ENCODE results near the gene TARS3. TPM values are rescaled to one million over a fixed set of nuclear protein-coding genes. Genes with fewer than 3 reads are reported as not detected.

Gene TARS3
- total RNA-seq, 2 donors from 2014 or later: 12.6 to 14.2 TPM

DNA sequence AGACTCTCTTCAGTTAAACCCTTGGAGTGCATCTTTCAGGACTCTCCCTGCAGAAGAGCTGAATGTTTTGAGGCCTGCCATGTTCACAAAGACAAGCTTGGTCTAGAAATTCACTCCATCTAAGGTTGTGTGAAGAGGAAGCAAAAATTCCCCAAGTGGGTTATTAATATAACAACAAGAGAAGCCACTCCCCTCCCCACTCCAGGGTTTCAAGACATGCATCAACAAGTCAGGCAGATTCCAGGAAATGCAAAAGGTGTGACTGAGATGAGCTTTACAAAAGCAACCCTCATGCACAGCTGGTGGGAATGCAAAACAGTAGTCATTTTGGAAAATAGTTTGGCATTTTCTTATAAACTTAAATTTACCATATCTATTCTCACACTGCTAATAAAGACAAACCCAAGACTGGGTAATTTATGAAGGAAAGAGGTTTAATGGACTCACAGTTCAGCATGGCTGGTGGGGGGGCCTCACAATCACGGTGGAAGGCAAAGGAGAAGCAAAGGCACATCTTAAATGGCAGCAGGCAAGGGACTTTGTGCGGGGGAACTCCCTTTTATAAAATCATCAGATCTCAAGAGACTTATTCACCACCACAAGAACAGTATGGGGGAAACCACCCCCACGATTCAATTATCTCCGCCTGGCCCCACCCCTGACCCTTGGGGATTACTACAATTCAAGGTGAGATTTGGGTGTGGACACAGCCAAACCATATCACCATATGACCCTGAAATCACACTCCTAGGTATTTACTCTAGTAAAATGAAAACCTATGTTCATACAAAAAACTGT, 31.3 kb downstream of the TARS3 start:
- ATAC-seq (replicated peaks in 1 of 2) (peak; percentile 13 to 20), DNase-seq (peak in 1 of 2 donors; percentile 7)
- H3K36me3 Mint-ChIP-seq (ENCODE audit: insufficient read depth in 2 of 2): peaks cover 9 to 15% of the 10 kb centered on the region in 2 donors
- H3K4me3 Mint-ChIP-seq: peak overlapping the region; percentile 22 to 29
- H3K4me1 Mint-ChIP-seq (ENCODE audit: low read depth): peaks cover 40% of the 10 kb centered on the region
- H3K27ac Mint-ChIP-seq: peak overlapping the region; percentile 62
- no peaks in the 10 kb centered on the region for H3K27me3 Mint-ChIP-seq (ENCODE audit: low read depth)
- peaks cover 0 to 2% of the 10 kb centered on the region in 2 donors for H3K9me3 Mint-ChIP-seq

DNA sequence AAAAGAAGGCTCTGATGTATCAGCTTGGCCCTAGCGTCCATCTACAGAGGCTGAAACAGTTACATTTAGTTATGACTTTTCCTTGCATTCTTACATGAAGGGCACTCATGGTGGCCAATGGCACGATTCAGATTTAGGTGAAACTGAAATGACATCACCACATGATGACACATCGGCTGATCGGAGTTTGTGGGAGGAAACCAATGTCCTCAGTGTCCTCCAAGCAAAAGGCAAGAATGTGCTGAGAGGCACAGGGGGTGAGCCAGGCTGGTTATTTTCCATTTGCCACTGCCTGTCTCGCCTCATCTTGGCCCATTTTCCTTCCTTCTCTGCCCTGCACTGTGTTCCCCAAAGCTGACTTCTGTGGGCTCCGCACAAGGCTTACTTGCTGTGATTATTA, 34.4 kb downstream of the TARS3 start:
- Mint-ChIP-seq H3K4me3 (no peak overlapping the region), H3K4me1 (ENCODE audit: low read depth) (peaks cover 24% of the 10 kb centered on the region), H3K36me3 (ENCODE audit: insufficient read depth in 2 of 2) (peaks cover 2 to 7% of the 10 kb centered on the region in 2 donors), H3K27ac (no peak overlapping the region), H3K9me3 (peaks cover 0 to 2% of the 10 kb centered on the region in 2 donors), H3K27me3 (ENCODE audit: low read depth) (no peaks in the 10 kb centered on the region)
- peak; percentile 33 to 35 for DNase-seq
- peak; percentile 82 to 88 for ATAC-seq (replicated peaks in 1 of 2)

DNA sequence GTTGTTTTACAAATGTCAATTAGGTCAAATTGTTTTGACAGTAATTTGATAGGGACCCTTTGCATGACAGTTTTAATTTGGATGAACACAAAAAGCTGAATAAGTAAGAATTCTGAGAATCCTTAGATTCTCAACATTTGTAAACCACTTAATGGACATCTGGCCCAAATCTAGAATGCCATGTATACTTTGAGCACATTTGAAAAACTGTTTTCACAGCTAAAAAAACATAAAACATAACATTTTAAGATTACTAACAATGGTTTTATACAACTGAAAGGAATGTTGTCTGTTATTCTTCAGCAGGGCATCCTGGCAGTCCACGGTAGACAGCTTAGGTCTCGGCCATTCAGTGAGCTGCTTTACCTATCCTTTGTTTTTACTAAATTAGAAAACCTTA, 37.6 kb downstream of the TARS3 start:
- ATAC-seq (replicated peaks in 1 of 2) (no peak), DNase-seq (no peak)
- H3K9me3 Mint-ChIP-seq: no peaks in the 10 kb centered on the region
- no peaks in the 10 kb centered on the region for H3K27me3 Mint-ChIP-seq (ENCODE audit: low read depth)
- no peak overlapping the region for H3K4me3 Mint-ChIP-seq
- H3K4me1 Mint-ChIP-seq (ENCODE audit: low read depth): peaks cover 5% of the 10 kb centered on the region
- no peak overlapping the region for H3K27ac Mint-ChIP-seq
- H3K36me3 Mint-ChIP-seq (ENCODE audit: insufficient read depth in 2 of 2): no peaks in the 10 kb centered on the region

DNA sequence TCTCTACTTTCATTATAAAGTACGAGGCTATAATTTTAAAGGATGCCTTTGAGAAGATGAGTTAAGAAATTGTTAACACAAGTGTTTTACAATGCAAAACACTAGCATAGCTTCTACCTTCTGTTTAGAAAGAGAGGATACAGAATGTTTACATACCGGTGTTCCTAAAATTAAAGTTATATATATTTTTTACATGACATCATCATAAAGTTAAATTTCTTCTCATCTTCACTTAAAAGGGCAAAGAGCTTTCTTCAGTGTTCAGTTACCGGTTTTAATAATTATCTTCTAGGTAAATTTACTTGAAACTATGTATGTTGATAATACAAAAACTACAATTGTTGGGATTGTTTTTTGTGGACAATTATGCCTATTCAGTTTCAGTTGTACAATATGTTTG, 39.4 kb downstream of the TARS3 start:
- no peak overlapping the region for H3K4me3 Mint-ChIP-seq
- ATAC-seq (replicated peaks in 1 of 2) (no peak), DNase-seq (no peak)
- H3K9me3 Mint-ChIP-seq: no peaks in the 10 kb centered on the region
- peaks cover 5% of the 10 kb centered on the region for H3K4me1 Mint-ChIP-seq (ENCODE audit: low read depth)
- H3K36me3 Mint-ChIP-seq (ENCODE audit: insufficient read depth in 2 of 2): no peaks in the 10 kb centered on the region
- H3K27ac Mint-ChIP-seq: no peak overlapping the region
- no peaks in the 10 kb centered on the region for H3K27me3 Mint-ChIP-seq (ENCODE audit: low read depth)

DNA sequence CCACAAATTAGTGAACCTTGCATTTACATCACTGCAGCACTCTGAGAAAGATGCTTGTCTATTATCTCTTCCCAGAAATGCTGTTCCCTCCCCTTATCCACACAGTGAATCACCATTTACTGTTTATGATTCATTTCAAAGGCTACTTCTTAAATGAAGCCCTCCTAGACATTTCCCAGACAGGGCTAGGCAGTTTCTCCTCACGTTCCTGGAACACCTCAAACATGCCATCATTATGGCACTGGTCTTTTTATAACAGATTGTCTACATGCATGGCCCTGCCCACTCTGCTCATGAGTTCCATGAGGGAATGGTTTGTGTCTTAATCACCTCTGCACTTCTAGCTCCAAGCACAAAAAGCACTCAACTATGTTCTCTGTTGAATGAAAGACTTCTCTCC, 39.9 kb downstream of the TARS3 start:
- peaks cover 5% of the 10 kb centered on the region for H3K4me1 Mint-ChIP-seq (ENCODE audit: low read depth)
- no peaks in the 10 kb centered on the region for H3K9me3 Mint-ChIP-seq
- peak; percentile 24 to 33 for ATAC-seq (replicated peaks in 1 of 2)
- no peak for DNase-seq
- no peak overlapping the region for H3K4me3 Mint-ChIP-seq
- no peak overlapping the region for H3K27ac Mint-ChIP-seq
- no peaks in the 10 kb centered on the region for H3K36me3 Mint-ChIP-seq (ENCODE audit: insufficient read depth in 2 of 2)
- H3K27me3 Mint-ChIP-seq (ENCODE audit: low read depth): no peaks in the 10 kb centered on the region

DNA sequence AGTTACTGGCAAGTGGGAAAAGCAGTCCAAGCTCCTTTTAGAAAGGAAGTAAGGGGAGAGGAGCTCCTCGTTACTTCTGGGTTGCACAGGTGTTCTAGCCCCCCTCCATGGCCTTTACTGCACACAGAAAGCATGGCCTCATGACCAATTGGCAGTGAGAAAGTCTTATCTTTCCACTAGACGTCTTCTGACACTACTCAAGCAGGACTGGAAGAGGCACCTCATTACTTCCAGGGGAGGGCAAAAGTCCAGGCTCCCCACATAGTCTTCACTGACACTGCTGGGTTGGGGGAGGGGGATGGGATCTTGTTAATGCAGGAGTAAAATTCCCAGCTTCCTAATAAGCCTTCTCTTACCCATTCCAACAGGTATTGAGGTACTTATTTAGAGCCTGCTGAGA, 44.5 kb downstream of the TARS3 start:
- H3K36me3 Mint-ChIP-seq (ENCODE audit: insufficient read depth in 2 of 2): peaks cover 0 to 3% of the 10 kb centered on the region in 2 donors
- DNase-seq (no peak), ATAC-seq (replicated peaks in 1 of 2) (no peak)
- H3K27ac Mint-ChIP-seq: no peak overlapping the region
- no peak overlapping the region for H3K4me3 Mint-ChIP-seq
- H3K27me3 Mint-ChIP-seq (ENCODE audit: low read depth): no peaks in the 10 kb centered on the region
- no peaks in the 10 kb centered on the region for H3K9me3 Mint-ChIP-seq
- peaks cover 11% of the 10 kb centered on the region for H3K4me1 Mint-ChIP-seq (ENCODE audit: low read depth)

DNA sequence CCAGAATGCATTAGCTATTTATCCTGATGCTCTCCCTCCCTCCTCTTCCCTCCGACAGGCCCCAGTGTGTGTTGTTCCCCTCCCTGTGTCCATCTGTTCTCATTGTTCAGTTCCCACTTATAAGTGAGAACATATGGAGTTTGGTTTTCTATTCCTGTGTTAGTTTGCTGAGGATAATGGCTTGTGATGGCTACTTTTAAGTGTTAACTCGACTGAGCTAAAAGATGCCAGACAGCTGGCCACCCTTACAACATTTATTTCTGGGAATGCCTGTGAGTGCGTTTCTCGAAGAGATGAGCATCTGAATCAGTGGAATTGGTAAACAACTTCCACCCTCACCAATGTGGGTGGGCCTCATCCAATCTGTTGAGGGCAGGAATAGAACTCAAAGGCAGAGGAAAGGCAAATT, 47.3 kb downstream of the TARS3 start:
- H3K27me3 Mint-ChIP-seq (ENCODE audit: low read depth): no peaks in the 10 kb centered on the region
- no peak overlapping the region for H3K27ac Mint-ChIP-seq
- H3K9me3 Mint-ChIP-seq: no peaks in the 10 kb centered on the region
- ATAC-seq (replicated peaks in 1 of 2) (no peak), DNase-seq (no peak)
- H3K36me3 Mint-ChIP-seq (ENCODE audit: insufficient read depth in 2 of 2): peaks cover 0 to 3% of the 10 kb centered on the region in 2 donors
- no peak overlapping the region for H3K4me3 Mint-ChIP-seq
- peaks cover 6% of the 10 kb centered on the region for H3K4me1 Mint-ChIP-seq (ENCODE audit: low read depth)

DNA sequence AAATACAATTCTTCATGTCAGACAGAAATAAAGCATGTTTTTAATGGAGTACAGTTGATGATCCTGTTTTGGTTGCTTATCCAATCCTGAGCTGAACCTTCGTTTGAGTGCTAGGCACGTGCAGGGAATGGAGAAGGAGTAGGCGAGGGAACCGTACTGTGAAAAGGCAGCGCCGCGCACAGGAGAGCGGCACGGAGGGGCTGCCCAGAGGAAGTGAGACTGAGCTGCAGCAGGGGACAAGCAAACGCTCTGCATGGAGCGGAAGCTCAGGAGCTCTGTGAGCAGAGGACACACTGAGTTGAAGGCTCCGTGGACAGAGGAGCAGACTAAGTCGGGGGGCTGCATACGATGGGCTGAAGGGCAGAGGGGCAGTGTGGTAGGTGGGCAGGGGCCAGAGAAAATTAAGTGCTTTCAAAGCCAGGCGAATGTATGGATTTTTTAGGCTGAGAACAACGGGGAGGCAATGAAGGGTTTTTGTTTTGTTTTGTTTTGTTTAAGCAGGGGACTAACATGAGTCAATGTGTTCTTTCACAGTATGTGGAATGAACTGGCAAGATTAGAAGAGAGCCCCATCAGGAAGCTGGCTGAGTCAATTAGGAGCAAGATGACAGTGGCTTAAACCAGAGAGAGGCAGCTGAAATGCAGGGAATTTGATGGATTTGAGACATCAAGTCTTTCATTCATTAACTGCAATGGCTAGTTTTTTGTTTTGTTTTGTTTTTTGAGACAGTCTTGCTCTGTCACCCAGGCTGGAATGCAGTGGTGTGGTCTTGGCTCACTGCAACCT, 48.3 kb downstream of the TARS3 start:
- Mint-ChIP-seq H3K27me3 (ENCODE audit: low read depth) (no peaks in the 10 kb centered on the region), H3K9me3 (no peaks in the 10 kb centered on the region), H3K4me1 (ENCODE audit: low read depth) (peaks cover 6% of the 10 kb centered on the region), H3K4me3 (peak overlapping the region in 1 of 2 donors; percentile 76), H3K27ac (peak overlapping the region; percentile 82), H3K36me3 (ENCODE audit: insufficient read depth in 2 of 2) (peaks cover 0 to 3% of the 10 kb centered on the region in 2 donors)
- DNase-seq (no peak), ATAC-seq (replicated peaks in 1 of 2) (peak; percentile 78 to 95)

DNA sequence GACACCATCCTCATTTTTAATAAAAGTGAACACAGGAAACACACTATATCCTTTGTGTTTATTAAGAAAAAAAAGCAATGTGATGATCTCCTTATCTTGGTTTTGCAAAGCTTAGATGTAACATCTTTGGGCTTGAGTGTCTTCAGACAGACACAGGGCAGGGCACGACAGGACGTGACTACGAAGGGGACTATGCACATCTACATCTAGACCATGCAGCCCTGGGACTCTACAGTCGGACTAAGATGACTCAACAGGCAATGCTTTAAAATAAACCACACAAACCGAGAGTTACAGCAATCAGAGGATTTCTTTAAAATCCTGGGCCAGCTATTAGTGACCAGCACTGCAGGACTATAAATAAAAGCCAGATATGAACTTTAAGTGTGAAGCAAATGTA, 49.3 kb downstream of the TARS3 start:
- DNase-seq: no peak
- ATAC-seq (replicated peaks in 1 of 2): peak in 1 of 2 donors; percentile 62
- H3K9me3 Mint-ChIP-seq: no peaks in the 10 kb centered on the region
- peaks cover 0 to 3% of the 10 kb centered on the region in 2 donors for H3K36me3 Mint-ChIP-seq (ENCODE audit: insufficient read depth in 2 of 2)
- peaks cover 6% of the 10 kb centered on the region for H3K4me1 Mint-ChIP-seq (ENCODE audit: low read depth)
- peak overlapping the region; percentile 49 for H3K27ac Mint-ChIP-seq
- peak overlapping the region in 1 of 2 donors; percentile 22 for H3K4me3 Mint-ChIP-seq
- no peaks in the 10 kb centered on the region for H3K27me3 Mint-ChIP-seq (ENCODE audit: low read depth)

DNA sequence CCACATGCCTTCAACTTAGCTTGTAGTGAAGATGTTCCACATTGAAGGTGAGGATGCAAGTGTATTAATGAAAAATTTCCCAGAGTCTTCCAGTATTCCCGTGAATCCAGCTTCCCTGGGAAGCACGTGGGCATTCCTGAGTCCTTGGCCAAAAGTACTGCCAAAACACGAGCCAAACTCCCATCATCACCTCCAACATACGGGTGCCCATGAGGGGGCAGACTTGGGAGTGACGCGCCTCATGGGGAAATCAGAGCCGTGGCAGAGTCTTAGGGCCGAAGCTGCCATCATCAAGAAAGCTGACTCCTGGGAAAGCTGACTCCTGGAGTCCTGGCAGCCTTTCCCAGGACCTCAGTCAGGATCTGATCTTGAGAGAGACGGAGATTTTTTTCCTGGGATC, 52.0 kb downstream of the TARS3 start:
- Mint-ChIP-seq H3K27ac (peak overlapping the region; percentile 2), H3K36me3 (ENCODE audit: insufficient read depth in 2 of 2) (peaks cover 4 to 5% of the 10 kb centered on the region in 2 donors), H3K4me3 (no peak overlapping the region), H3K9me3 (no peaks in the 10 kb centered on the region), H3K4me1 (ENCODE audit: low read depth) (peaks cover 6% of the 10 kb centered on the region), H3K27me3 (ENCODE audit: low read depth) (no peaks in the 10 kb centered on the region)
- DNase-seq (no peak), ATAC-seq (replicated peaks in 1 of 2) (no peak)

DNA sequence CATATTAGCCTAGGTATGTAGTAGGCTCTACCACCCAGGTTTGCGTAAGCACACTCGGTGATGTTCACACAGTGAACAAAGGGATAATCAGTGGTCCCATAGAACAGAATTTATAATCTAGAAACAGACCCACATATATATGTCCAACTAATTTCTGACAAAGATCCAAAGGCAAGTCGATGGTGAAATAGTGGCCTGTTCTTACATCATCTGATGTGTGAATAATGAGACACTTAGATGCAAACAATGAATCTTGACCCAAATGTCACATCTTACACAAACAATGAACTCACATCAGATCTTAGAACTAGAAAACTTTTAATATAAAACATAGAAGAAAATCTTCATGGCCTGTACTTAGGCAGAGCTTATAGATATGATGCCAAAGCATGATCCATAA, 54.5 kb downstream of the TARS3 start:
- DNase-seq (no peak), ATAC-seq (replicated peaks in 1 of 2) (no peak)
- H3K4me3 Mint-ChIP-seq: no peak overlapping the region

DNA sequence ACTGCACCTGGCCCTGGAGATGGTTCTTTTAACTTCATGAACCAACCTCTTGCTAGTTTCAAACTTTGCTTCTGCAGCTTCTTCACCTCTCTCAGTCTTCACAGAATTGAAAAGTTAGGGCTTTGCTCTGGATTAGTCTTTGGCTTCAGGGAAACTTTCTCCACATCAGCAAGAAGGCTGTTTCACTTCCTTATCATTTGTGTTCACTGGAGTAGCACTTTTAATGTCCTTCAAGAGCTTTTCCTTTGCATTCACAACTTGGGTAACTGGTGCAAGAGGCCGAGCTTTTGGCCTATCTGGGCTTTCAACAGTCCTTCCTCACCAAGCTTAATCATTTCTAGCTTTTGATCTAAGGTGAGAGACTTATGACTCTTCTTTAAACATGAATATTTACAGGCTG, 56.4 kb downstream of the TARS3 start:
- DNase-seq: no peak
- Mint-ChIP-seq H3K4me3 (no peak overlapping the region), H3K27me3 (ENCODE audit: low read depth) (no peaks in the 10 kb centered on the region), H3K9me3 (no peaks in the 10 kb centered on the region), H3K27ac (no peak overlapping the region), H3K4me1 (ENCODE audit: low read depth) (peaks cover 7% of the 10 kb centered on the region), H3K36me3 (ENCODE audit: insufficient read depth in 2 of 2) (peaks cover 4 to 5% of the 10 kb centered on the region in 2 donors)
- ATAC-seq (replicated peaks in 1 of 2): no peak

More for the DNA sequence above, 54.5 kb downstream of the TARS3 start:
- Mint-ChIP-seq H3K4me1 (ENCODE audit: low read depth) (no peaks in the 10 kb centered on the region), H3K27me3 (ENCODE audit: low read depth) (no peaks in the 10 kb centered on the region), H3K36me3 (ENCODE audit: insufficient read depth in 2 of 2) (peaks cover 4 to 5% of the 10 kb centered on the region in 2 donors), H3K9me3 (no peaks in the 10 kb centered on the region), H3K27ac (peak overlapping the region; percentile 93)

DNA sequence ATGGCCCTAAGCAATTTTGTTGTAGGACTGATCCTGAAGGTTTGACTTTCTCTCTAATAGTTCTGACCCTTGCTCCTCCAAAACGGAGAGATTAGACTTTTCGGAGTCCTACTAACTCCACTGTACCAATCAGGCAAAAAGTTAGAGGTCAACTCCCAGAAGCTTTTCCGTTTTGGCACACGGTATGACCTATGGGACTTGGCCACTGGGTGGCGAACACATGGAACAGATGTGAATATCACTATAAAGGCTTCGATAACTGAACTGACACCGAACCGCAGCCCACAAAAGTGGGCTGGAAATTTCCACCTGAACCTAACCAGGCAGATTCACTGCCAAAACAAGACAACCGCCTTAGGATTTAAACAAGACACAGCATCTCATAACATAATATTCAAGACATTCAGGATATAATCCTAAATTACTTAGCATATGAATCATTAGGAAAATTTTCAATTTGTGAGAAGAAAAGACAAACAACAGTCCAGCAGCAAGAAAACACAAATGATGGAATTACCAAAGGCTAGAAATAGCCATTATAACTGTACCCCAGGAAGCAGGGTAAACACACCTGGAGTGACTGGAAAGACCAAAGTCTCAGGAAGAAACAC, 59.9 kb downstream of the TARS3 start:
- Mint-ChIP-seq H3K4me3 (no peak overlapping the region), H3K36me3 (ENCODE audit: insufficient read depth in 2 of 2) (peaks cover 2 to 3% of the 10 kb centered on the region in 2 donors), H3K9me3 (no peaks in the 10 kb centered on the region), H3K4me1 (ENCODE audit: low read depth) (peaks cover 7% of the 10 kb centered on the region), H3K27ac (peak overlapping the region; percentile 64), H3K27me3 (ENCODE audit: low read depth) (no peaks in the 10 kb centered on the region)
- ATAC-seq (replicated peaks in 1 of 2) (no peak), DNase-seq (no peak)
